ENCODE data around the gene POMGNT2. TPM values are rescaled to one million over a fixed set of nuclear protein-coding genes. Genes with fewer than 3 reads are reported as not detected.

Gene POMGNT2
- total and polyA plus RNA-seq, 3 donors from 2014 or later = 33.2 to 45.7 (median 38.6) TPM

DNA sequence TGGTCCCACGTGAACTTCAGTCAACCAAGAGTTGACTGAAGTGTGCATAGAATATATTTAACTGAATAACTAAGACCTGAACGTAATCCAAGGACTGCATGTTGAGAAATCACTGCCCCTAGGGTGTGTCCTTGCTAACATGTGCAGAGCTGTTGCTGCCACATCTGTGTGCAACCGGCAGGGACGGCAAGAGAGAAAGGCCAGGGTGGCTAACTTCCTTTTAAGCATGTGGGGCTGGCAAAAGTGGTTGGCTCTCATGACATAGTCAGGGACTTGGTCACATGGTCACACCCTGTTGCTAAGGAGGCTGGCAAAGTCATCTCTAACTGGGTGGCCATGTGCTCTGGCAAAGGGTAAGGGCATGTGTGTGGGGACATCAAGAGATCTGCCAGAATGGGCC is 74.4 kb downstream of the POMGNT2 start:
- no peaks in the 10 kb centered on the region for H3K36me3 ChIP-seq (ENCODE audit: low read depth, missing control alignments)
- no peak overlapping the region for H3K4me3 ChIP-seq
- WGBS, 2 donors = 27 to 63% methylated on average over 4 of the region's 4 CpGs
- DNase-seq = no peak
- no peaks in the 10 kb centered on the region for H3K9me3 ChIP-seq
- no peak overlapping the region for H3K27ac ChIP-seq
- no peaks in the 10 kb centered on the region for H3K4me1 ChIP-seq
- TF ChIP-seq, protein P1, sequence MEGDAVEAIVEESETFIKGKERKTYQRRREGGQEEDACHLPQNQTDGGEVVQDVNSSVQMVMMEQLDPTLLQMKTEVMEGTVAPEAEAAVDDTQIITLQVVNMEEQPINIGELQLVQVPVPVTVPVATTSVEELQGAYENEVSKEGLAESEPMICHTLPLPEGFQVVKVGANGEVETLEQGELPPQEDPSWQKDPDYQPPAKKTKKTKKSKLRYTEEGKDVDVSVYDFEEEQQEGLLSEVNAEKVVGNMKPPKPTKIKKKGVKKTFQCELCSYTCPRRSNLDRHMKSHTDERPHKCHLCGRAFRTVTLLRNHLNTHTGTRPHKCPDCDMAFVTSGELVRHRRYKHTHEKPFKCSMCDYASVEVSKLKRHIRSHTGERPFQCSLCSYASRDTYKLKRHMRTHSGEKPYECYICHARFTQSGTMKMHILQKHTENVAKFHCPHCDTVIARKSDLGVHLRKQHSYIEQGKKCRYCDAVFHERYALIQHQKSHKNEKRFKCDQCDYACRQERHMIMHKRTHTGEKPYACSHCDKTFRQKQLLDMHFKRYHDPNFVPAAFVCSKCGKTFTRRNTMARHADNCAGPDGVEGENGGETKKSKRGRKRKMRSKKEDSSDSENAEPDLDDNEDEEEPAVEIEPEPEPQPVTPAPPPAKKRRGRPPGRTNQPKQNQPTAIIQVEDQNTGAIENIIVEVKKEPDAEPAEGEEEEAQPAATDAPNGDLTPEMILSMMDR (IDR thresholded peaks at IDR 0.05) = no peak
- TF ChIP-seq POLR2A (IDR thresholded peaks at IDR 0.05) = no peak
- no peaks in the 10 kb centered on the region for H3K27me3 ChIP-seq
- intact Hi-C loops (cut with DNase I; ENCODE audit: low total_unique reads) = no loop called here

DNA sequence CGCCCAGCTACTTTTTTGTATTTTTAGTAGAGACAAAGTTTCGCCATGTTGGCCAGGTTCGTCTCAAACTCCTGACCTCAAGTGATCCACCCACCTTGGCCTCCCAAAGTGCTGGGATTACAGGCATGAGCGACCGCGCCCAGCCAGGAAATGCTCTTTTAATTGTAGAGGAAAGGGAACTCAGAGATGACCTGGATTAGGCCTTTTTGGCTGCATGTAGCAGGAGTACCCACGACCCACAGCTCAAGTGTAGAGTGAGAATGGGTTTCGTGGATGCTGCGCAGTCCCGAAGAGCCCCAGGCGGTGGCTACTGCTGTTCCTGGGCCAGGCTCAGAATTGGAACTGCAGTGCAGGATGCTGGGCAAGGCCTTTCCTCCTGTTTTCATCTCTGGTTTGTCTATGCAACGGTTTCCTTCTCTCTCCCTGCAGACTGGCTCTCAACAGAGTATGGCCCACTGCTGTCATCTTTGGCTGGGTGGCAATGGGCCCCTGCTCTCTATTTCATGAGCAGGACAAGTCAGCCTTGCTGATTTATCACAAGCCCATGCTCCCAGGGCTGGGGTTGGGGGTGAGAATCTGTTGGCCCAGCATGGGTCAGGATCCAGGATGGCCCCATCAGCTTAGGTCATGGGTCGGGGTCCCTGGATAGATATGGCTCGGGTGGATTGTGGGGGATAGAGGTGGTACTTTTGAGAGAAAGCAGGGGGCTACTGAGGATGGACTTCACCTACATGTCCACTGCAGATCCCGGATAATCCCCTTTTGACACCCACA is 75.5 kb downstream of the POMGNT2 start:
- Histone ChIP-seq H3K4me1 (no peaks in the 10 kb centered on the region), H3K27ac (no peak overlapping the region), H3K27me3 (no peaks in the 10 kb centered on the region), H3K9me3 (no peaks in the 10 kb centered on the region), H3K4me3 (no peak overlapping the region), H3K36me3 (ENCODE audit: low read depth, missing control alignments) (no peaks in the 10 kb centered on the region)
- TF ChIP-seq, protein P1 (IDR thresholded peaks at IDR 0.05) = no peak
- TF ChIP-seq POLR2A (IDR thresholded peaks at IDR 0.05) = no peak
- 90 to 91% methylated on average over 15 of the region's 15 CpGs for WGBS, 2 donors
- intact Hi-C loops (cut with DNase I; ENCODE audit: low total_unique reads) = no loop called here
- DNase-seq = no peak

Other genes with a start within 250 kb of the POMGNT2 start
- gene CYP8B1, start 230.2 kb downstream of the POMGNT2 start, total RNA-seq = not detected
- not detected for gene CYP8B1, start 230.2 kb downstream of the POMGNT2 start, polyA plus RNA-seq (ENCODE audit: insufficient read depth, low read depth, low replicate concordance)
- gene ZNF662, start 199.9 kb downstream of the POMGNT2 start, total RNA-seq = 10 to 100 TPM; 19.2 to 23.5 TPM
- 11.2 TPM for gene ZNF662, start 199.9 kb downstream of the POMGNT2 start, polyA plus RNA-seq (ENCODE audit: insufficient read depth, low read depth, low replicate concordance)
- gene GASK1A, start 126.8 kb downstream of the POMGNT2 start, total RNA-seq = 10 to 100 TPM; 18.7 to 22.2 TPM
- 6.2 TPM for gene GASK1A, start 126.8 kb downstream of the POMGNT2 start, polyA plus RNA-seq (ENCODE audit: insufficient read depth, low read depth, low replicate concordance)
- 10 to 100 TPM; 37.4 to 42.4 TPM for gene SNRK, start 180.5 kb upstream of the POMGNT2 start, total RNA-seq
- gene SNRK, start 180.5 kb upstream of the POMGNT2 start, polyA plus RNA-seq (ENCODE audit: insufficient read depth, low read depth, low replicate concordance) = 27.5 TPM

Data from testis (tissue), 3 donors.